ENCODE results near the gene TRIO.

The TRIO gene

GRCh38 chr5:14545862-14546261, 402.7 kb downstream of the TRIO start:
- TF ChIP-seq EZH2phosphoT487 (conservative IDR thresholded peaks at IDR 0.05; ENCODE audit: low read length) (no peak), CTCF (IDR thresholded peaks at IDR 0.05; ENCODE audit: insufficient read depth, low read length, poor library complexity, severe bottlenecking) (no peak)
- Histone ChIP-seq H4K20me1 (ENCODE audit: low read depth, low read length) (no peaks in the 10 kb centered on the region), H3K27me3 (ENCODE audit: low read length) (peaks cover 5% of the 10 kb centered on the region), H3F3A (ENCODE audit: insufficient read depth) (no peaks in the 10 kb centered on the region), H3K4me2 (ENCODE audit: low read depth, low read length, poor library complexity, severe bottlenecking) (no peak overlapping the region), H3K27ac (ENCODE audit: low read depth, low read length) (no peak overlapping the region), H3K79me2 (ENCODE audit: insufficient read depth, low read length) (no peaks in the 10 kb centered on the region), H3K4me3 (ENCODE audit: insufficient read depth, low read length, poor library complexity, severe bottlenecking) (no peak overlapping the region), H3K9me3 (ENCODE audit: insufficient read depth, low read length) (0 out of 2 replicates have a peak, but pooled peaks cover 6% of the 10 kb centered on the region), H3K9ac (ENCODE audit: low read length) (no peak overlapping the region), H2AFZ (ENCODE audit: low read depth, low read length, severe bottlenecking) (no peak overlapping the region), H3K9me2 (replicated peaks; ENCODE audit: insufficient read depth, low read length) (no peaks in the 10 kb centered on the region), H3K36me3 (ENCODE audit: low read length) (no peaks in the 10 kb centered on the region)

- Histone ChIP-seq H3K36me3 (ENCODE audit: low read length) (no peaks in the 10 kb centered on the region), H4K20me1 (ENCODE audit: low read depth, low read length) (no peaks in the 10 kb centered on the region), H3K27me3 (ENCODE audit: low read length) (peaks cover 5% of the 10 kb centered on the region; the same call in 1 of the 2 replicates), H3K79me2 (ENCODE audit: insufficient read depth, low read length) (no peaks in the 10 kb centered on the region), H3K9ac (ENCODE audit: low read length) (no peak overlapping the region), H3K9me2 (replicated peaks; ENCODE audit: insufficient read depth, low read length) (no peaks in the 10 kb centered on the region), H3K4me3 (ENCODE audit: insufficient read depth, low read length, poor library complexity, severe bottlenecking) (no peak overlapping the region), H3K9me3 (ENCODE audit: insufficient read depth, low read length) (no peaks in the 10 kb centered on the region), H2AFZ (ENCODE audit: low read depth, low read length, severe bottlenecking) (no peak overlapping the region), H3K4me2 (ENCODE audit: low read depth, low read length, poor library complexity, severe bottlenecking) (no peak overlapping the region), H3K27ac (ENCODE audit: low read depth, low read length) (no peak overlapping the region), H3F3A (ENCODE audit: insufficient read depth) (no peaks in the 10 kb centered on the region)
- no peak for TF ChIP-seq CTCF (IDR thresholded peaks at IDR 0.05; ENCODE audit: insufficient read depth, low read length, poor library complexity, severe bottlenecking)
- no peak for TF ChIP-seq EZH2phosphoT487 (conservative IDR thresholded peaks at IDR 0.05; ENCODE audit: low read length)
These were observed 404.5 kb downstream of the TRIO start for GRCh38 chr5:14547666-14548065.

- no peak overlapping the region for H3K4me2 ChIP-seq (ENCODE audit: low read depth, low read length, poor library complexity, severe bottlenecking)
- no peaks in the 10 kb centered on the region for H3K36me3 ChIP-seq (ENCODE audit: low read length)
- no peak for TF ChIP-seq EZH2phosphoT487 (conservative IDR thresholded peaks at IDR 0.05; ENCODE audit: low read length)
- no peak for TF ChIP-seq CTCF (IDR thresholded peaks at IDR 0.05; ENCODE audit: insufficient read depth, low read length, poor library complexity, severe bottlenecking)
- H3K4me3 ChIP-seq (ENCODE audit: insufficient read depth, low read length, poor library complexity, severe bottlenecking), result no peak overlapping the region
- H3K27me3 ChIP-seq (ENCODE audit: low read length), result peaks cover 9% of the 10 kb centered on the region; the same call in 1 of the 2 replicates
- H3K27ac ChIP-seq (ENCODE audit: low read depth, low read length), result no peak overlapping the region
- H3K79me2 ChIP-seq (ENCODE audit: insufficient read depth, low read length), result no peaks in the 10 kb centered on the region
- no peaks in the 10 kb centered on the region for H4K20me1 ChIP-seq (ENCODE audit: low read depth, low read length)
- no peaks in the 10 kb centered on the region for H3F3A ChIP-seq (ENCODE audit: insufficient read depth)
- no peaks in the 10 kb centered on the region for H3K9me2 ChIP-seq (replicated peaks; ENCODE audit: insufficient read depth, low read length)
- no peak overlapping the region for H3K9ac ChIP-seq (ENCODE audit: low read length)
- H2AFZ ChIP-seq (ENCODE audit: low read depth, low read length, severe bottlenecking), result no peak overlapping the region
- H3K9me3 ChIP-seq (ENCODE audit: insufficient read depth, low read length), result no peaks in the 10 kb centered on the region
These were observed 408.1 kb downstream of the TRIO start for GRCh38 chr5:14551211-14551610.
